ENCODE measurements around the gene KLHL28.
A peak's percentile ranks its signal among the peaks of the same experiment; 100 is the strongest.

The KLHL28 gene

DNA sequence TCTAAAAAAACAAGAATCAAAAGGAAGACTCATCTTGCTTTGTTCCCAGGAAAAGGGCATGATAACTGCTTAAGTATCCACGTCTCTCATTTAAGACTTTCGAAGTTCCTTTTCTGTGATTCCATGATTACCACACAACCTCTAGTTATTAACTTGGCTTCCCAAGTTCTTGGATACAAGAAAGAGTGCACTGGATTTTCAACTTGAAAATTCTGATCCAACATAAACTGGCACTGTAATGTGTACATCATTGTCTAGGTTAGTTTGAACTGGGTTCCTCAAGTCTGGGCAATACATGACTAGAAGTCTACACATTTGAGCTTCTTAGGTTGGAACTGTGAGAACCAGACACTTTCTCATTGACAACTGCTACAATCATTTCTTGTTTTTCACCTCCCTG is 1.6 kb downstream of the KLHL28 start:
- no peak for TF ChIP-seq CTCF (IDR thresholded peaks at IDR 0.05; ENCODE audit: low read depth, low read length, missing control alignments)
- no peak for DNase-seq
- Histone ChIP-seq H3K4me3 (ENCODE audit: low read depth, low read length) (peak overlapping the region; percentile 95), H3K27ac (peak overlapping the region; percentile 8), H3K36me3 (replicated peaks) (no peaks in the 10 kb centered on the region), H3K27me3 (replicated peaks) (no peaks in the 10 kb centered on the region)
- in situ Hi-C loops (cut with HindIII; ENCODE audit: low pct_ligation_motif_present, low sequenced_read_pairs): no loop called here

- no peak overlapping the region for H3K4me3 ChIP-seq (ENCODE audit: low read depth, low read length)
- in situ Hi-C loops (cut with HindIII; ENCODE audit: low pct_ligation_motif_present, low sequenced_read_pairs): no loop called here
These were observed 2.2 kb downstream of the KLHL28 start for GRCh38 chr14:44959538-44959937.

GRCh38 chr14:44956866-44957265 is 4.9 kb downstream of the KLHL28 start:
- H3K4me3 ChIP-seq (ENCODE audit: low read depth, low read length): no peak overlapping the region
- H3K36me3 ChIP-seq (replicated peaks): no peaks in the 10 kb centered on the region
- no peak for TF ChIP-seq CTCF (IDR thresholded peaks at IDR 0.05; ENCODE audit: low read depth, low read length, missing control alignments)
- no peak for DNase-seq
- no peak overlapping the region for H3K27ac ChIP-seq
- no peaks in the 10 kb centered on the region for H3K27me3 ChIP-seq (replicated peaks)
- in situ Hi-C loops (cut with HindIII; ENCODE audit: low pct_ligation_motif_present, low sequenced_read_pairs): no loop called here

More at GRCh38 chr14:44959538-44959937, 2.2 kb downstream of the KLHL28 start:
- Histone ChIP-seq H3K27ac (no peak overlapping the region), H3K27me3 (replicated peaks) (no peaks in the 10 kb centered on the region), H3K36me3 (replicated peaks) (no peaks in the 10 kb centered on the region)
- no peak for TF ChIP-seq CTCF (IDR thresholded peaks at IDR 0.05; ENCODE audit: low read depth, low read length, missing control alignments)
- no peak for DNase-seq

DNA sequence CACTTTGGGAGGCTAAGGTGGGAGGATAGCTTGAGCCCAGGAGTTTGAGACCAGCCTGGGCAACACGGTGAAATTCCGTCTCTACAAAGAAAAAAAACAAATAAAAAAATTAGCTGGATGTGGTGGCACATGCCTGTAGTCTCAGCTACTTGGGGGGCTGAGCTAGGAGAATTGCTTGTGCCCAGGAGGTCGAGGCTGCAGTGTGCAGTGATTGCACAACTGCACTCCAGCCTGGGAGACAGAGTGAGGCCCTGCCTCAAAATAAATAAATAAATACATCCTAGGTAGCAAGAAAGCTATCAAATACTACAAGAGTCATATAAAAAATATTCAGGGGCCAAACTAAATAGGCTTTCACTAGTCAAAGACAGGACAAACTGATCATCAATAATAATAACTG is 6.2 kb downstream of the KLHL28 start:
- Histone ChIP-seq H3K27ac (no peak overlapping the region), H3K27me3 (replicated peaks) (no peaks in the 10 kb centered on the region), H3K36me3 (replicated peaks) (no peaks in the 10 kb centered on the region), H3K4me3 (ENCODE audit: low read depth, low read length) (no peak overlapping the region)
- in situ Hi-C loops (cut with HindIII; ENCODE audit: low pct_ligation_motif_present, low sequenced_read_pairs): no loop called here
- DNase-seq: no peak
- TF ChIP-seq CTCF (IDR thresholded peaks at IDR 0.05; ENCODE audit: low read depth, low read length, missing control alignments): no peak

GRCh38 chr14:44954750-44955149 is 7.0 kb downstream of the KLHL28 start:
- no peaks in the 10 kb centered on the region for H3K27me3 ChIP-seq (replicated peaks)
- in situ Hi-C loops (cut with HindIII; ENCODE audit: low pct_ligation_motif_present, low sequenced_read_pairs): no loop called here
- H3K27ac ChIP-seq: no peak overlapping the region
- no peak for TF ChIP-seq CTCF (IDR thresholded peaks at IDR 0.05; ENCODE audit: low read depth, low read length, missing control alignments)
- H3K4me3 ChIP-seq (ENCODE audit: low read depth, low read length): no peak overlapping the region
- DNase-seq: no peak
- no peaks in the 10 kb centered on the region for H3K36me3 ChIP-seq (replicated peaks)

DNA sequence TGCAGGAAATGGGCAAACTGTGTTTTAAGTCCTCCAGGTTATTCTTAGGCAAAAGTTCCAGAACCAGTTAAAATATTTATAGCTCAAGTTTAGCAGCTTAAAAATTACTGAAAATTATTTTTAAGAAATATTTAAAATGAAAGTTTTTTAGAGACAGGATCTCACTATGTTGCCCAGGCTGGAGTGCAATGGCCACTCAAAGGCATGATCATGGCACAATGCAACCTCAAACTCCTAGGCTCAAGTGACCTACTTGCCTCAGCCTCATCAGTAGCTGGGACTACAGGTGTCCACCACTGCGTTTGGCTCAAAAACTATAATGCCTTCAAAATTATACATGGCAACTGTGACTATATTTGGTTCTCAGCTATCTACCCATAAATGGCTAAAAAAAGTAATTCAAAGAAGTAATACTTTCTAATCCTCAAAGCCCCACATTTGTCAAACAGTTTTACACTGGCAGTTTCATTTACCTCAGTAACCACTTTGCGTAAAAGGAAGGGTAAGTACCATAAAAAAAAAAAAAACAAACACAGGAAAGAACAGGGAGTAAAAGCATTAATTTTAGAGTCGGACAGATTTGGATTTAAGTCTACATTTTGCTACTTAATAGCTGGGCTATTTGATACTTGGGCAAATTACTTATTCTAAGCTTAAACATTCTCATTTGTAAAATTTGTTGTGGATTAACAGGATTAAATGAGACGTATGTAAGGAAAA is 9.2 kb downstream of the KLHL28 start:
- no peak for DNase-seq
- H3K36me3 ChIP-seq (replicated peaks): no peaks in the 10 kb centered on the region
- H3K27me3 ChIP-seq (replicated peaks): no peaks in the 10 kb centered on the region
- in situ Hi-C loops (cut with HindIII; ENCODE audit: low pct_ligation_motif_present, low sequenced_read_pairs): no loop called here
- no peak for TF ChIP-seq CTCF (IDR thresholded peaks at IDR 0.05; ENCODE audit: low read depth, low read length, missing control alignments)
- no peak overlapping the region for H3K4me3 ChIP-seq (ENCODE audit: low read depth, low read length)
- no peak overlapping the region for H3K27ac ChIP-seq

Data from brain microvascular endothelial cell (primary cell).